A549 (cell line): ENCODE data around the gene MAML2. TPM values are rescaled to one million over a fixed set of nuclear protein-coding genes. Genes with fewer than 3 reads are reported as not detected.
A peak's percentile ranks its signal among the peaks of the same experiment; 100 is the strongest.

Experiments used
- ATAC-seq, 2 experiments: fragments of 200-7000 bp in 1 of 2; fragments of >200 bp in 1 of 2; cut with Nextera tagmentation in 1 of 2; cut with Tn5 transposase in 1 of 2; 3 replicates each; pipeline versions ENCODE4 v1.8.0 to v1.9.1; 2018 to 2020; ENCODE audit warnings: mild to moderate bottlenecking in 1 of 2, moderate library complexity in 1 of 2
- CTCF ChIA-PET: fragments of 300-600 bp; sonication (Branson Sonifier 250); formaldehyde crosslinking; extraction: SDS; loops from one replicate; lab custom pipeline; 2021; ENCODE audit warnings: antibody characterized with exemption, inconsistent platforms; lab: Yijun Ruan, JAX
- POLR2A ChIA-PET: fragments of 350-600 bp; formaldehyde crosslinking; extraction: SDS; loops from one replicate; lab custom pipeline; 2021; ENCODE audit warnings: antibody characterized with exemption, inconsistent platforms; lab: Yijun Ruan, JAX
- DNase-seq, 2 experiments: peaks; one replicate each; pipeline versions ENCODE4 v3.0.0 to v3.0.0-alpha.2; 2011 to 2016; ENCODE audit warnings: low read depth in 1 of 2, low spot score in 1 of 2
- FAIRE-seq: peaks from 2 replicates; lab custom pipeline; 2011; peaks lifted over from hg19 to GRCh38; lab: Jason Lieb, UNC
- H3K27ac ChIP-seq, 2 experiments: fragments of >200 bp; sonication (Bioruptor Twin); formaldehyde crosslinking; 3 replicates each; pipeline ENCODE4 v1.5.1; 2016 to 2017
- H3K4me1 ChIP-seq: fragments of >200 bp; sonication (Bioruptor Twin); formaldehyde crosslinking; 3 replicates; pipeline ENCODE4 v1.6.1; 2016
- H3K4me2 ChIP-seq: fragments of >200 bp; sonication (Bioruptor Twin); formaldehyde crosslinking; 3 replicates; pipeline ENCODE4 v1.6.1; 2016
- H3K4me3 ChIP-seq: fragments of >200 bp; sonication (Bioruptor Twin); formaldehyde crosslinking; 3 replicates; pipeline ENCODE4 v1.5.1; 2016
- H3K9me3 ChIP-seq: fragments of >200 bp; sonication (Bioruptor Twin); formaldehyde crosslinking; 3 replicates; pipeline ENCODE4 v1.6.1; 2016
- BHLHE40 ChIP-seq: IDR thresholded peaks from 2 replicates; pipeline ENCODE4 v1.6.1; 2012; ENCODE audit warnings: low read depth, low read length, inconsistent platforms
- CBX2 ChIP-seq: fragments of 200-600 bp; sonication (generic); IDR thresholded peaks from 2 replicates; pipeline ENCODE4 v1.6.1; 2016; ENCODE audit warnings: low read depth, mild to moderate bottlenecking, borderline replicate concordance
- CEBPB ChIP-seq, 2 experiments: fragments of >200 bp in 1 of 2; sonication (Bioruptor Twin) in 1 of 2; formaldehyde crosslinking in 1 of 2; IDR thresholded peaks; 2 replicates each; pipeline ENCODE4 v1.6.1; 2012 to 2016
- GATA3 ChIP-seq: IDR thresholded peaks from 2 replicates; pipeline ENCODE4 v1.6.1; 2012; ENCODE audit warnings: borderline replicate concordance
- HDAC2 ChIP-seq: fragments of 200-600 bp; sonication (generic); IDR thresholded peaks from 2 replicates; pipeline ENCODE4 v1.6.1; 2016
- HOXB5 ChIP-seq: fragments of 250-450 bp; sonication (Bioruptor Pico); IDR thresholded peaks from 2 replicates; pipeline ENCODE4 v1.5.0; 2020; ENCODE audit warnings: mild to moderate bottlenecking, moderate library complexity
- JUNB ChIP-seq: fragments of >200 bp; sonication (Bioruptor Twin); formaldehyde crosslinking; IDR thresholded peaks from 2 replicates; pipeline ENCODE4 v1.6.1; 2016
- KDM1A ChIP-seq: fragments of 200-600 bp; sonication (generic); IDR thresholded peaks from 2 replicates; pipeline ENCODE4 v1.6.1; 2016; ENCODE audit warnings: low read depth, mild to moderate bottlenecking
- MAFK ChIP-seq: fragments of 450-650 bp; IDR thresholded peaks from 2 replicates; pipeline ENCODE4 v1.6.1; 2014; ENCODE audit not compliant: partially characterized antibody
- NFE2L2 ChIP-seq: fragments of 150-350 bp; conservative IDR thresholded peaks from 2 replicates; pipeline ENCODE4 v1.6.1; 2014; ENCODE audit warnings: low read length
- NPAS2 ChIP-seq: fragments of 250-450 bp; sonication (Bioruptor Pico); IDR thresholded peaks from 2 replicates; pipeline ENCODE4 v1.8.0; 2022; ENCODE audit warnings: mild to moderate bottlenecking, moderate library complexity, borderline replicate concordance
- POLR2A ChIP-seq: IDR thresholded peaks from 2 replicates; pipeline ENCODE4 v1.6.1; 2012; ENCODE audit warnings: mild to moderate bottlenecking, low read length
- POLR2AphosphoS2 ChIP-seq: conservative IDR thresholded peaks from 2 replicates; pipeline ENCODE4 v1.6.1; 2012; ENCODE audit warnings: low read length, improper control_type of control experiment, inconsistent platforms
- RARB ChIP-seq: fragments of 250-450 bp; sonication (Bioruptor Pico); IDR thresholded peaks from 2 replicates; pipeline ENCODE4 v1.8.0; 2021; ENCODE audit warnings: mild to moderate bottlenecking, moderate library complexity
- RFX5 ChIP-seq: fragments of 450-650 bp; IDR thresholded peaks from 2 replicates; pipeline ENCODE4 v1.7.1; 2014; ENCODE audit warnings: antibody characterized with exemption, mild to moderate bottlenecking, moderate library complexity
- RNF2 ChIP-seq: fragments of 200-600 bp; sonication (generic); IDR thresholded peaks from 2 replicates; pipeline ENCODE4 v1.6.1; 2016; ENCODE audit warnings: low read depth, mild to moderate bottlenecking, antibody characterized with exemption, moderate library complexity, borderline replicate concordance
- SMC3 ChIP-seq: fragments of >200 bp; sonication (Bioruptor Twin); formaldehyde crosslinking; IDR thresholded peaks from 3 replicates; pipeline ENCODE4 v1.6.1; 2018; ENCODE audit warnings: inconsistent platforms
- TFCP2L1 ChIP-seq: fragments of 250-450 bp; sonication (Bioruptor Pico); IDR thresholded peaks from 2 replicates; pipeline ENCODE4 v1.5.0; 2021; ENCODE audit warnings: mild to moderate bottlenecking
- TP53 ChIP-seq: fragments of 250-450 bp; sonication (Bioruptor Pico); IDR thresholded peaks from 2 replicates; pipeline ENCODE4 v1.5.0; 2021; ENCODE audit warnings: mild to moderate bottlenecking, moderate library complexity
- ZC3H11A ChIP-seq: fragments of 450-650 bp; IDR thresholded peaks from 2 replicates; pipeline ENCODE4 v1.6.1; 2014; ENCODE audit warnings: antibody characterized with exemption, mild to moderate bottlenecking
- ZSCAN20 ChIP-seq: fragments of 250-450 bp; sonication (Bioruptor Pico); IDR thresholded peaks from 2 replicates; pipeline ENCODE4 v1.8.0; 2022; ENCODE audit warnings: mild to moderate bottlenecking, moderate library complexity
- WGBS: methylation state at CpG from one replicate; pipeline ENCODE4 v1.1.6; 2017; ENCODE audit errors: missing lambda C conversion rate; 5-methylcytosine and 5-hydroxymethylcytosine counted together
- polyA plus RNA-seq, 4 experiments: library from polyadenylated mRNA; depleted of rRNA in 3 of 4; stranded (reverse); fragments of >200 nt; fragmentation: RNase III in 1 of 4; extraction: RNeasy Plus Mini Kit Qiagen cat#74134 plus additional on column Dnase treatment in 1 of 4; gene quantifications; 2 replicates in 3 of 4; 3 replicates in 1 of 4; pipeline ENCODE4 v1.2.3, GENCODE V29; 2011 to 2017

MAML2 gene
- polyA plus RNA-seq, 2 of the 4 experiments (the other 2 are of a cell fraction), result 1.5 to 2.5 TPM

- ATAC-seq (peak in 1 of 2 experiments; percentile 85; a peak in 3 of 6 replicates), FAIRE-seq (no peak), DNase-seq (peak in 1 of 2 experiments; percentile 62)
- peak overlapping the region; percentile 14 to 81; a peak in 5 of 6 replicates for H3K27ac ChIP-seq
- peak overlapping the region; percentile 40; the same call in 2 of the 3 replicates for H3K4me2 ChIP-seq
- 80% methylated on average over 1 of the region's 1 CpG for WGBS
- H3K4me1 ChIP-seq, result peaks cover 19% of the 10 kb centered on the region
- no peak overlapping the region for H3K4me3 ChIP-seq
- no peaks in the 10 kb centered on the region for H3K9me3 ChIP-seq
- ChIA-PET POLR2A (no interaction called here), CTCF (no interaction called here)
- TF ChIP-seq GATA3 (peak; percentile 30; the same call in 1 of the 2 replicates), SMC3 (no peak)
Measured at GRCh38 chr11:95991101-95991500, 351.9 kb downstream of the MAML2 start.

GRCh38 chr11:95989780-95990179, 353.2 kb downstream of the MAML2 start:
- no peak for ATAC-seq
- Histone ChIP-seq H3K4me2 (no peak overlapping the region), H3K4me1 (peaks cover 29% of the 10 kb centered on the region), H3K4me3 (no peak overlapping the region), H3K9me3 (no peaks in the 10 kb centered on the region), H3K27ac (no peak overlapping the region; a peak in 1 of 6 replicates)
- no peak for DNase-seq
- FAIRE-seq, result no peak
- ChIA-PET POLR2A (no interaction called here), CTCF (no interaction called here)
- WGBS, result 76% methylated on average over 1 of the region's 1 CpG
- TF ChIP-seq CBX2 (no peak), POLR2AphosphoS2 (no peak)

- 94% methylated on average over 2 of the region's 2 CpGs for WGBS
- CTCF ChIA-PET, result interaction anchor here (0.6 kb wide), 1 partner anchor 66 kb away, joined by 4 read pairs; no protein-coding TSS in a partner anchor
- no peak for DNase-seq
- no peaks in the 10 kb centered on the region for H3K9me3 ChIP-seq
- H3K4me3 ChIP-seq, result no peak overlapping the region
- ATAC-seq, result no peak
- TF ChIP-seq TP53 (CRISPR knock-in tag) (no peak), TFCP2L1 (CRISPR knock-in tag) (no peak), NPAS2 (CRISPR knock-in tag) (no peak), BHLHE40 (no peak), HOXB5 (CRISPR knock-in tag) (no peak), RNF2 (no peak), POLR2AphosphoS2 (no peak), CBX2 (no peak), KDM1A (no peak), CEBPB (IDR thresholded peaks at IDR 0.05) (no peak), POLR2A (no peak), RFX5 (no peak), JUNB (no peak), RARB (CRISPR knock-in tag) (no peak), ZSCAN20 (CRISPR knock-in tag) (no peak), HDAC2 (no peak)
- peak overlapping the region in 1 of 2 experiments; percentile 40; a peak in 1 of 6 replicates for H3K27ac ChIP-seq
- no peak for FAIRE-seq
- H3K4me2 ChIP-seq, result no peak overlapping the region
- POLR2A ChIA-PET, result no interaction called here
- H3K4me1 ChIP-seq, result peaks cover 31% of the 10 kb centered on the region
Measured at GRCh38 chr11:95989076-95989605, 353.9 kb downstream of the MAML2 start.

- DNase-seq (peak in 1 of 2 experiments; percentile 16), FAIRE-seq (no peak), ATAC-seq (no peak)
- H3K9me3 ChIP-seq, result no peaks in the 10 kb centered on the region
- H3K4me3 ChIP-seq, result no peak overlapping the region
- peak overlapping the region; percentile 21; the same call in 1 of the 3 replicates for H3K4me2 ChIP-seq
- ChIA-PET CTCF (interaction anchor here (0.6 to 0.7 kb wide), 2 partner anchors 27 to 141 kb away, joined by 3 to 4 read pairs; no protein-coding TSS in a partner anchor), POLR2A (no interaction called here)
- 69% methylated on average over 1 of the region's 1 CpG for WGBS
- H3K4me1 ChIP-seq, result peaks cover 15% of the 10 kb centered on the region
- TF ChIP-seq HOXB5 (CRISPR knock-in tag) (no peak), MAFK (peak; percentile 90), ZC3H11A (no peak), NFE2L2 (peak; percentile 89)
- peak overlapping the region; percentile 74 to 86 for H3K27ac ChIP-seq
Measured at GRCh38 chr11:95985174-95985808, 357.7 kb downstream of the MAML2 start.
